GM18498 (cell line): ENCODE results near the gene MAPKAPK2.
A peak's percentile ranks its signal among the peaks of the same experiment; 100 is the strongest.

Experiments used
- ATAC-seq: cut with Tn5 transposase; IDR thresholded peaks from one replicate; pipeline ENCODE4 v1.9.1; 2021; ENCODE audit warnings: mild to moderate bottlenecking, moderate library complexity; ENCODE audit not compliant: unreplicated experiment

The MAPKAPK2 gene

GRCh38 chr1:206702260-206702659, 17.6 kb downstream of the MAPKAPK2 start:
- ATAC-seq = no peak

- ATAC-seq = no peak
Observed at GRCh38 chr1:206702803-206703202, 18.1 kb downstream of the MAPKAPK2 start.

GRCh38 chr1:206703661-206704060, 19.0 kb downstream of the MAPKAPK2 start:
- peak; percentile 61 for ATAC-seq

GRCh38 chr1:206704226-206704625, 19.5 kb downstream of the MAPKAPK2 start:
- ATAC-seq = no peak

GRCh38 chr1:206705191-206705590, 20.5 kb downstream of the MAPKAPK2 start:
- ATAC-seq = no peak

- ATAC-seq = no peak
Observed at GRCh38 chr1:206705726-206706297, 21.1 kb downstream of the MAPKAPK2 start.

GRCh38 chr1:206706298-206706791, 21.6 kb downstream of the MAPKAPK2 start:
- no peak for ATAC-seq

- ATAC-seq = no peak
Observed at GRCh38 chr1:206706806-206707366, 22.2 kb downstream of the MAPKAPK2 start.

GRCh38 chr1:206708058-206708457, 23.4 kb downstream of the MAPKAPK2 start:
- peak; percentile 58 for ATAC-seq

- ATAC-seq = no peak
Observed at GRCh38 chr1:206708882-206709281, 24.2 kb downstream of the MAPKAPK2 start.

- ATAC-seq = no peak
Observed at GRCh38 chr1:206709322-206709721, 24.6 kb downstream of the MAPKAPK2 start.

- no peak for ATAC-seq
Observed at GRCh38 chr1:206709772-206710459, 25.2 kb downstream of the MAPKAPK2 start.

GRCh38 chr1:206710460-206710823, 25.7 kb downstream of the MAPKAPK2 start:
- no peak for ATAC-seq

GRCh38 chr1:206713070-206713469, 28.4 kb downstream of the MAPKAPK2 start:
- no peak for ATAC-seq

GRCh38 chr1:206713910-206714312, 29.2 kb downstream of the MAPKAPK2 start:
- no peak for ATAC-seq

GRCh38 chr1:206714331-206715058, 29.8 kb downstream of the MAPKAPK2 start:
- ATAC-seq = no peak

- no peak for ATAC-seq
Observed at GRCh38 chr1:206715120-206715519, 30.4 kb downstream of the MAPKAPK2 start.

- ATAC-seq = no peak
Observed at GRCh38 chr1:206715552-206716158, 30.9 kb downstream of the MAPKAPK2 start.

- ATAC-seq = no peak
Observed at GRCh38 chr1:206716159-206716869, 31.6 kb downstream of the MAPKAPK2 start.

GRCh38 chr1:206716870-206717673, 32.4 kb downstream of the MAPKAPK2 start:
- ATAC-seq = peak; percentile 81
